ENCODE results near the gene LRRC10B.

The LRRC10B gene

GRCh38 chr11:61491736-61492395 is 16.7 kb upstream of the LRRC10B start:
- H3K27ac Mint-ChIP-seq = no peak overlapping the region

GRCh38 chr11:61494381-61494961 is 14.1 kb upstream of the LRRC10B start:
- H3K9me3 Mint-ChIP-seq = no peaks in the 10 kb centered on the region
- H3K4me1 Mint-ChIP-seq (ENCODE audit: low read depth in 2 of 2) = peaks cover 0 to 1% of the 10 kb centered on the region in 2 donors
- DNase-seq (no peak), ATAC-seq (replicated peaks) (no peak)
- H3K27me3 Mint-ChIP-seq = peaks cover 5 to 19% of the 10 kb centered on the region in 2 donors
- peaks cover 3% of the 10 kb centered on the region for H3K36me3 Mint-ChIP-seq (ENCODE audit: insufficient read depth)
- H3K27ac Mint-ChIP-seq = no peak overlapping the region
- no peak overlapping the region for H3K4me3 Mint-ChIP-seq

More at GRCh38 chr11:61491736-61492395, 16.7 kb upstream of the LRRC10B start:
- DNase-seq (no peak), ATAC-seq (replicated peaks) (no peak)
- Mint-ChIP-seq H3K4me1 (ENCODE audit: low read depth in 2 of 2) (peaks cover 0 to 1% of the 10 kb centered on the region in 2 donors), H3K9me3 (no peaks in the 10 kb centered on the region), H3K27me3 (peaks cover 5 to 19% of the 10 kb centered on the region in 2 donors), H3K4me3 (no peak overlapping the region), H3K36me3 (ENCODE audit: insufficient read depth) (peaks cover 7% of the 10 kb centered on the region)

GRCh38 chr11:61495801-61496601 is 12.5 kb upstream of the LRRC10B start:
- DNase-seq (no peak), ATAC-seq (replicated peaks) (no peak)
- peaks cover 5 to 11% of the 10 kb centered on the region in 2 donors for H3K27me3 Mint-ChIP-seq
- H3K36me3 Mint-ChIP-seq (ENCODE audit: insufficient read depth) = peaks cover 3% of the 10 kb centered on the region
- H3K27ac Mint-ChIP-seq = no peak overlapping the region
- no peaks in the 10 kb centered on the region for H3K9me3 Mint-ChIP-seq
- no peaks in the 10 kb centered on the region for H3K4me1 Mint-ChIP-seq (ENCODE audit: low read depth in 2 of 2)
- H3K4me3 Mint-ChIP-seq = no peak overlapping the region

DNA sequence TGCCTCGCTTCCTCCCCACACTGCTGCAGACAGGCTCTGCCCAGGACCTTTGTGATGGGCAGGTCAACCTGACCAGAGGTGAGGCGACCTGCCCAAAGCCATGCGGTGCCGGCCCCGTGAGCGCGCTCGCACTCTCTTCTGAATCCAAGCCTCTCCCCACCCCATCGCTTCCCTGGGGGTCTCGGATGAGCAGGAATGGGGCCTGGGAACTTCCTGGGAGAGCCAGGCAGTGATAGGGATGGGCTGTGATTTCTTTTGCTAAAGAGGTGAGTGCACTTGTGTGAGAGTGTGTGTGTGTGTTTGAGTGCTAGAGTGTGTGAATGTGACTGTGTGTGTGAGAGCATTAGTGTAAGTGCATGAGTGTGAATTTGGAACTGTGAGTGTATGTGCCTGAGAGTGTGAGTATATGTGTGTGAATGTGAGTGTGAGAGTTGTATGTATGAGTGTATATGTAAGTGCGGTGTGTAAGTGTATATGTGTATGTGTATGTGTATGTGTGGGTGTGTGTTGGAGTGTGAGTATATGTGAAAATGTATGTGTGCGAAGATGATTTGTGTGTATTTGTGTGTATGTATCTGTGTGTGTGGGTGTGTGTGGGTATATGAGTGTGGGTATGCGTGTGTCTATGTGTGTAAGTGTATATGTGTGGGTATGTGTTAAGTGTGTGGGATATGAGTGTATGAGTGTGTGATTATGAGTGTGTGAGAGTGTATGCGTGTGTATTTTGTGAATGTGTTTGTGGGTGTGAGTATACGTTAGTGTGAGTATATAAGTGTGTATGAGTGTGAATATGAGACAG is 11.7 kb upstream of the LRRC10B start:
- no peak overlapping the region for H3K4me3 Mint-ChIP-seq

GRCh38 chr11:61497473-61497872 is 11.1 kb upstream of the LRRC10B start:
- H3K4me1 Mint-ChIP-seq (ENCODE audit: low read depth in 2 of 2) = no peaks in the 10 kb centered on the region
- H3K36me3 Mint-ChIP-seq (ENCODE audit: insufficient read depth) = no peaks in the 10 kb centered on the region
- H3K27ac Mint-ChIP-seq = no peak overlapping the region
- ATAC-seq (replicated peaks) = no peak
- H3K4me3 Mint-ChIP-seq = no peak overlapping the region
- H3K9me3 Mint-ChIP-seq = no peaks in the 10 kb centered on the region
- peaks cover 0 to 1% of the 10 kb centered on the region in 2 donors for H3K27me3 Mint-ChIP-seq
- DNase-seq = no peak

More for the DNA sequence above, 11.7 kb upstream of the LRRC10B start:
- peaks cover 3% of the 10 kb centered on the region for H3K36me3 Mint-ChIP-seq (ENCODE audit: insufficient read depth)
- no peaks in the 10 kb centered on the region for H3K4me1 Mint-ChIP-seq (ENCODE audit: low read depth in 2 of 2)
- peaks cover 5 to 6% of the 10 kb centered on the region in 2 donors for H3K27me3 Mint-ChIP-seq
- ATAC-seq (replicated peaks) (no peak), DNase-seq (no peak)
- H3K27ac Mint-ChIP-seq = no peak overlapping the region
- no peaks in the 10 kb centered on the region for H3K9me3 Mint-ChIP-seq

- H3K27me3 Mint-ChIP-seq = peaks cover 0 to 5% of the 10 kb centered on the region in 2 donors
- DNase-seq = no peak
- H3K4me1 Mint-ChIP-seq (ENCODE audit: low read depth in 2 of 2) = no peaks in the 10 kb centered on the region
- H3K27ac Mint-ChIP-seq = no peak overlapping the region
- H3K9me3 Mint-ChIP-seq = no peaks in the 10 kb centered on the region
- H3K36me3 Mint-ChIP-seq (ENCODE audit: insufficient read depth) = no peaks in the 10 kb centered on the region
- ATAC-seq (replicated peaks) = no peak
- H3K4me3 Mint-ChIP-seq = no peak overlapping the region
Observed at GRCh38 chr11:61497876-61498275, 10.7 kb upstream of the LRRC10B start.

DNA sequence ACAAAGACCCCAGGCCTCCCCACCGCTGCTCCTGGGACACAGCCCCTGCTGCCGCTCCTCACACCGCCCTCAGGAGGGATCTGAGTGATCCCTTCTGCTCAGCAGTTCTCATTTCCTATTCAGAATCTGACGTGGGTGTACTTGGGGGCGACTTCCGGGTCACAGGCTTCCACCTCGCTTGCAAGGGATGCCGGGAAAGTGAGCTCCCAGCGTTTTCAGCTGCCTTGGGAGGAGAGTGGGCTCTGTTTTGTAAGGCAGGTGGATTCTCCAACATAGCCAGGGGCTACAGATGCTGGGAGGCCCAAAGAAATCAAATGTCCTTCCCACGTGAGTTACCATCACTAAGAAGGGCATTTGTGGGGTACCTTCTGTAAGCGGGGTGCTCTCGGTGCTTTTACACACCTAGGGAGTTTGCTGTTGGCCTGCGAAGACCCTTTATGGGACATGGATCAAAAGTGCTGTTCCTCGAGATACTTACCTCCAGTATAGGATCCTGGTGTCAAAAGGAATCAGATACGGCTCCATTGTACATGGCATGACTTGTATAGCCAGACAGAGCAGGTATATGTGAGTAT is 9.7 kb upstream of the LRRC10B start:
- H3K27ac Mint-ChIP-seq = no peak overlapping the region
- no peak for DNase-seq

GRCh38 chr11:61499816-61500491 is 8.6 kb upstream of the LRRC10B start:
- no peaks in the 10 kb centered on the region for H3K9me3 Mint-ChIP-seq
- H3K4me3 Mint-ChIP-seq = no peak overlapping the region
- peaks cover 6 to 26% of the 10 kb centered on the region in 2 donors for H3K27me3 Mint-ChIP-seq
- H3K4me1 Mint-ChIP-seq (ENCODE audit: low read depth in 2 of 2) = no peaks in the 10 kb centered on the region
- H3K36me3 Mint-ChIP-seq (ENCODE audit: insufficient read depth) = no peaks in the 10 kb centered on the region
- ATAC-seq (replicated peaks) = no peak
- no peak overlapping the region for H3K27ac Mint-ChIP-seq
- no peak for DNase-seq

More for the DNA sequence above, 9.7 kb upstream of the LRRC10B start:
- no peaks in the 10 kb centered on the region for H3K4me1 Mint-ChIP-seq (ENCODE audit: low read depth in 2 of 2)
- H3K36me3 Mint-ChIP-seq (ENCODE audit: insufficient read depth) = no peaks in the 10 kb centered on the region
- H3K9me3 Mint-ChIP-seq = no peaks in the 10 kb centered on the region
- peaks cover 0 to 15% of the 10 kb centered on the region in 2 donors for H3K27me3 Mint-ChIP-seq
- ATAC-seq (replicated peaks) = no peak
- no peak overlapping the region for H3K4me3 Mint-ChIP-seq

GRCh38 chr11:61502522-61502921 is 6.0 kb upstream of the LRRC10B start:
- H3K27me3 Mint-ChIP-seq = peaks cover 28 to 52% of the 10 kb centered on the region in 2 donors

DNA sequence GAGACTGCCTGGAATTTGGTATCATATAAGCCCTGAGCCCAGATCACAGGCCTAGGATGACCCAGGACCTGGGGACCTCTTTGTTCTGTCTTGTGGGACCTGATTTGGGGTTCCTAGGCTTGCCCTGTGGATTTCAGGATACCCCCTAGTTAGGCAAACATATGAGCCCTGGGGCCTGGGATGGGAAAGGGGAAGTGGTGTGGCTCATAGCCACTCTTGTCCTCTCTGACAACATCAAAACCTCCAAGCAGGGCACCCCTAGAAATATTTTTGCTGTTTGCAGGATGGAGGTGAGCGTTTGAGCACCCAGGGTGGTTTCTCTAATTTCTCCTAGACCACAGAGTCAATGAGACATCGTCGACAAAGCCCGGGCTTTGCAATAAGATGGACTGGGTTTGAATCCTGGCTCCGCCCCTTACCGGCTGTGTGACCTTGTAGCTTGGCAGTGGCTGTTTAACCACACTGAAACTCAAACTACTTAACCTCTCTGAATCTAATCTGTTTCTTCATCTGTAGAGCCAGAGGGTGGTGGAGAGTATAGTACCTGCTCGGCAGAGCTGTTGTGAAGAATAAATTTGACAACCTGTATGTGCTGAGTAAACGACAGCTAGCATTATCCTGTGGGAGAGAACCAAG is 5.3 kb upstream of the LRRC10B start:
- Mint-ChIP-seq H3K27ac (no peak overlapping the region), H3K27me3 (peaks cover 35 to 59% of the 10 kb centered on the region in 2 donors), H3K36me3 (ENCODE audit: insufficient read depth) (no peaks in the 10 kb centered on the region), H3K4me1 (ENCODE audit: low read depth in 2 of 2) (peaks cover 0 to 8% of the 10 kb centered on the region in 2 donors), H3K4me3 (no peak overlapping the region), H3K9me3 (no peaks in the 10 kb centered on the region)
- DNase-seq (no peak), ATAC-seq (replicated peaks) (no peak)

More at GRCh38 chr11:61502522-61502921, 6.0 kb upstream of the LRRC10B start:
- Mint-ChIP-seq H3K4me3 (no peak overlapping the region), H3K4me1 (ENCODE audit: low read depth in 2 of 2) (peaks cover 0 to 1% of the 10 kb centered on the region in 2 donors), H3K9me3 (no peaks in the 10 kb centered on the region), H3K36me3 (ENCODE audit: insufficient read depth) (no peaks in the 10 kb centered on the region), H3K27ac (no peak overlapping the region)
- no peak for DNase-seq
- no peak for ATAC-seq (replicated peaks)

DNA sequence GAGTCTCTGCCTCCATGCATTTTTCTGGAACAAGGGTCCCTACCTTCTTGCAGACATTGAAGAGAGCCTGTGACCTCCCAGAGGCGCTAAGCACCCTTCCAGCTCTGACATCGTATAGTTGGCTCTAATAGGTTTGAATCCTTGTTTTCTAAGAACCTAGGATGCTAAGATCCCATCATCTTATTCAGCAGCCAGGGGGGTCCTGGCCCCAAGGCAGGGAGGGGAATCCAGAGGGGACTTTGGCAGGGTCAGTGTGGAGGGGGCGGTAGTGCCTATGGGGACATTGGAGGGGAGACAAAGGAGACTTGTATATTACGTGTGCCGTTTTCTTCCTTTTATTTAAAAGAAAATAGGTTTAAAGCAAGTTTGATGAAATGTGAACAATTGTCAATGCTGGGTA is 3.4 kb upstream of the LRRC10B start:
- Mint-ChIP-seq H3K36me3 (ENCODE audit: insufficient read depth) (no peaks in the 10 kb centered on the region), H3K9me3 (no peaks in the 10 kb centered on the region), H3K27me3 (peaks cover 38 to 65% of the 10 kb centered on the region in 2 donors), H3K4me3 (no peak overlapping the region), H3K4me1 (ENCODE audit: low read depth in 2 of 2) (peaks cover 0 to 9% of the 10 kb centered on the region in 2 donors), H3K27ac (no peak overlapping the region)
- ATAC-seq (replicated peaks) (no peak), DNase-seq (no peak)

DNA sequence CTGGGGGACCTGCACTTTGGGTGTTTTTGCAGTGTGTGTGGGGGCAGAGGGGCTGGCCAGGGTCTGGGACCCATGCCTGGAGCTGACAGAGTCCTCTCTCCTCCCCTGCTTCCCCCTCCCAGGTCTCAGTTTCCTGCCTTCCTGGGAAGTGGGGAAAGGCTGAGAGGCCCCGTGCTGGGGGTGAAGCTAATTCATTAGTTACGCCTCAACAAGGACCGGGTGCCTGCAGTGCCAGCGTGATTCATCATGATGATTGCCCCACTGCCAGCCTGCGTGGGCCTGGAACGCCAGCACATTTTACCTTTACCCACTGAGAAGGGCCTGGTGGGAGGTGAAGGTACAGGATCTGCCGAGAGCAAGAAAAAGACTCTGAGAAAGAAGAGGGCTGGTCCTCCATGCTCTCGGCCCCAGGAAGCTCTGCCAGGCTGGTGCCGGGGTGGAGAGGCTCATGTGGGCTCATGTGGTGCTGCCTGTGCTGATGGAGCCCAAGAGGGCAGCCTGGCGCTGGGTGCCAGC is 2.9 kb upstream of the LRRC10B start:
- Mint-ChIP-seq H3K4me1 (ENCODE audit: low read depth in 2 of 2) (peaks cover 0 to 9% of the 10 kb centered on the region in 2 donors), H3K27me3 (peaks cover 44 to 71% of the 10 kb centered on the region in 2 donors), H3K9me3 (no peaks in the 10 kb centered on the region), H3K4me3 (no peak overlapping the region), H3K36me3 (ENCODE audit: insufficient read depth) (no peaks in the 10 kb centered on the region), H3K27ac (no peak overlapping the region)
- no peak for DNase-seq
- no peak for ATAC-seq (replicated peaks)
